H1 (cell line): ENCODE measurements around the gene PIP5K1C. TPM values are rescaled to one million over a fixed set of nuclear protein-coding genes. Genes with fewer than 3 reads are reported as not detected.
A peak's percentile ranks its signal among the peaks of the same experiment; 100 is the strongest.

Source experiments
- CTCF ChIA-PET: fragments of 300-600 bp; sonication (Branson Sonifier 250); formaldehyde crosslinking; loops from one replicate; lab custom pipeline; 2021; ENCODE audit not compliant: partially characterized antibody; lab: Charles Lee
- POLR2A ChIA-PET: fragments of 300-600 bp; sonication (Branson Sonifier 250); formaldehyde crosslinking; loops from one replicate; lab custom pipeline; 2021; ENCODE audit warnings: inconsistent platforms; ENCODE audit not compliant: partially characterized antibody; lab: Charles Lee
- DNase-seq, 2 experiments: peaks; one replicate each; pipeline versions ENCODE4 v3.0.0 to v3.0.0-alpha.2; 2010 to 2022; ENCODE audit warnings: low spot score in 2 of 2, low read depth in 1 of 2, mixed read lengths in 1 of 2
- FAIRE-seq: peaks from 2 replicates; lab custom pipeline; 2011; peaks lifted over from hg19 to GRCh38; lab: Jason Lieb, UNC
- H2AFZ ChIP-seq: 2 replicates; pipeline ENCODE4 v1.8.1; 2012; ENCODE audit warnings: low read length, inconsistent platforms
- H2AK5ac ChIP-seq: 2 replicates; pipeline ENCODE4 v1.6.1; 2013; ENCODE audit warnings: low read depth, low read length
- H2BK120ac ChIP-seq: replicated peaks from 2 replicates; pipeline ENCODE3; 2013; ENCODE audit warnings: low read depth, low read length, inconsistent platforms
- H2BK12ac ChIP-seq: 2 replicates; pipeline ENCODE4 v1.6.1; 2013; ENCODE audit warnings: low read depth, low read length
- H2BK15ac ChIP-seq: 2 replicates; pipeline ENCODE4 v1.6.1; 2013; ENCODE audit warnings: low read length
- H2BK20ac ChIP-seq: 2 replicates; pipeline ENCODE4 v1.6.1; 2013; ENCODE audit warnings: low read length
- H2BK5ac ChIP-seq: 2 replicates; pipeline ENCODE4 v1.6.1; 2013; ENCODE audit warnings: low read depth, low read length
- H3K14ac ChIP-seq: 2 replicates; pipeline ENCODE4 v1.6.1; 2013; ENCODE audit warnings: inconsistent platforms; ENCODE audit not compliant: insufficient read length
- H3K18ac ChIP-seq: 2 replicates; pipeline ENCODE4 v1.6.1; 2013; ENCODE audit warnings: low read length; ENCODE audit errors: extremely low read depth
- H3K23ac ChIP-seq: 2 replicates; pipeline ENCODE4 v1.6.1; 2013; ENCODE audit warnings: inconsistent platforms; ENCODE audit not compliant: insufficient read length
- H3K23me2 ChIP-seq: 2 replicates; pipeline ENCODE4 v1.6.1; 2013; ENCODE audit warnings: low read depth, low read length
- H3K27ac ChIP-seq: 2 replicates; pipeline ENCODE4 v1.6.1; 2011; ENCODE audit warnings: low read depth, low read length, inconsistent platforms
- H3K27me3 ChIP-seq, 4 experiments: replicated peaks in 1 of 4; 1 replicate in 1 of 4; 2 replicates in 3 of 4; pipeline versions ENCODE4 v1.6.1 to v1.8.1; 2011 to 2013; ENCODE audit warnings: low read length in 3 of 4, mild to moderate bottlenecking in 3 of 4, inconsistent platforms in 2 of 4, mixed read lengths in 2 of 4, moderate library complexity in 1 of 4; ENCODE audit not compliant: control insufficient read depth in 3 of 4, insufficient read depth in 3 of 4; ENCODE audit errors: extremely low read depth in 1 of 4
- H3K36me3 ChIP-seq, 4 experiments: 2 replicates each; pipeline versions ENCODE4 v1.6.1 to v1.8.1; 2011 to 2013; ENCODE audit warnings: mild to moderate bottlenecking in 4 of 4, low read length in 3 of 4, moderate library complexity in 2 of 4, control low read depth in 1 of 4, inconsistent platforms in 1 of 4; ENCODE audit not compliant: insufficient read depth in 4 of 4, control insufficient read depth in 2 of 4
- H3K4ac ChIP-seq: replicated peaks from 2 replicates; pipeline ENCODE3; 2013; ENCODE audit warnings: low read length, low read depth, mixed read lengths, inconsistent platforms; ENCODE audit not compliant: insufficient read length
- H3K4me1 ChIP-seq, 4 experiments: replicated peaks in 1 of 4; 1 replicate in 1 of 4; 2 replicates in 3 of 4; pipeline versions ENCODE4 v1.6.1 to v1.8.1; 2011 to 2013; ENCODE audit warnings: low read length in 3 of 4, inconsistent platforms in 2 of 4, mixed read lengths in 1 of 4; ENCODE audit not compliant: insufficient read depth in 4 of 4, control insufficient read depth in 3 of 4
- H3K4me2 ChIP-seq, 2 experiments: 2 replicates each; pipeline versions ENCODE4 v1.6.1 to v1.8.1; 2011 to 2013; ENCODE audit warnings: low read depth in 2 of 2, low read length in 2 of 2, control low read depth in 1 of 2, inconsistent platforms in 1 of 2, mild to moderate bottlenecking in 1 of 2; ENCODE audit not compliant: insufficient read depth in 1 of 2
- H3K4me3 ChIP-seq, 4 experiments: fragments of 200-600, 300-600 bp in 1 of 4; sonication (generic), shearing (Covaris generic), sonication (Bioruptor Twin) in 1 of 4; 2 replicates each; pipeline versions ENCODE4 v1.5.1 to v1.8.1; 2011 to 2016; ENCODE audit warnings: low read length in 4 of 4, low read depth in 3 of 4, control low read depth in 2 of 4, inconsistent platforms in 2 of 4, mild to moderate bottlenecking in 2 of 4, mixed read lengths in 1 of 4, moderate library complexity in 1 of 4; ENCODE audit not compliant: insufficient read depth in 2 of 4; ENCODE audit errors: extremely low read depth in 1 of 4
- H3K56ac ChIP-seq: replicated peaks from 2 replicates; pipeline ENCODE3; 2013; ENCODE audit warnings: low read depth, mild to moderate bottlenecking, mixed read lengths, low read length, inconsistent platforms; ENCODE audit not compliant: insufficient read length
- H3K79me1 ChIP-seq: 2 replicates; pipeline ENCODE4 v1.6.1; 2013; ENCODE audit warnings: low read depth, low read length, control low read depth
- H3K79me2 ChIP-seq, 2 experiments: 2 replicates each; pipeline versions ENCODE4 v1.6.1 to v1.8.1; 2012 to 2013; ENCODE audit warnings: low read length in 2 of 2, mild to moderate bottlenecking in 2 of 2, inconsistent platforms in 1 of 2; ENCODE audit not compliant: insufficient read depth in 2 of 2, control insufficient read depth in 1 of 2
- H3K9ac ChIP-seq, 4 experiments: replicated peaks in 1 of 4; 1 replicate in 1 of 4; 2 replicates in 3 of 4; pipeline versions ENCODE4 v1.6.1 to v1.8.1; 2011 to 2013; ENCODE audit warnings: low read depth in 3 of 4, low read length in 3 of 4, control low read depth in 2 of 4, mild to moderate bottlenecking in 2 of 4, moderate library complexity in 2 of 4, inconsistent platforms in 1 of 4; ENCODE audit errors: extremely low read depth in 1 of 4
- H3K9me3 ChIP-seq, 2 experiments: 2 replicates each; pipeline versions ENCODE4 v1.6.1 to v1.8.1; 2012 to 2013; ENCODE audit warnings: mild to moderate bottlenecking in 2 of 2, moderate library complexity in 2 of 2, control low read depth in 1 of 2, inconsistent platforms in 1 of 2, low read depth in 1 of 2, low read length in 1 of 2, mixed read lengths in 1 of 2; ENCODE audit not compliant: insufficient read depth in 2 of 2
- H4K20me1 ChIP-seq, 2 experiments: replicated peaks in 1 of 2; 2 replicates each; pipeline versions ENCODE3 to v1.8.1; 2011 to 2013; ENCODE audit warnings: inconsistent platforms in 2 of 2, low read length in 2 of 2, mild to moderate bottlenecking in 1 of 2; ENCODE audit not compliant: insufficient read depth in 2 of 2, control insufficient read depth in 1 of 2
- H4K5ac ChIP-seq: 2 replicates; pipeline ENCODE4 v1.6.1; 2013; ENCODE audit warnings: low read length, low read depth, mixed read lengths, inconsistent platforms; ENCODE audit not compliant: insufficient read length
- H4K8ac ChIP-seq: 2 replicates; pipeline ENCODE4 v1.8.0; 2013; ENCODE audit warnings: mild to moderate bottlenecking, moderate library complexity, low read length, inconsistent platforms; ENCODE audit not compliant: insufficient read depth; ENCODE audit errors: extremely low read depth
- H4K91ac ChIP-seq: replicated peaks from 2 replicates; pipeline ENCODE3; 2013; ENCODE audit warnings: low read length, mixed read lengths, inconsistent platforms; ENCODE audit not compliant: insufficient read length
- CTCF ChIP-seq, 3 experiments: IDR thresholded peaks; 1 replicate in 2 of 3; 2 replicates in 1 of 3; pipeline versions ENCODE4 v1.5.1 to v1.6.1; 2011; ENCODE audit warnings: low read length in 3 of 3, mild to moderate bottlenecking in 3 of 3, inconsistent platforms in 2 of 3, low read depth in 1 of 3, moderate library complexity in 1 of 3; ENCODE audit not compliant: insufficient read depth in 1 of 3; ENCODE audit errors: control extremely low read depth in 1 of 3
- RAD21 ChIP-seq, 2 experiments: IDR thresholded peaks in 1 of 2; conservative IDR thresholded peaks in 1 of 2; 2 replicates each; pipeline ENCODE4 v1.6.1; 2011; ENCODE audit warnings: low read depth in 2 of 2, low read length in 2 of 2, improper control_type of control experiment in 1 of 2, inconsistent platforms in 1 of 2, mild to moderate bottlenecking in 1 of 2, moderate library complexity in 1 of 2
- WGBS, 2 experiments: shearing (Covaris generic) in 1 of 2; methylation state at CpG; one replicate each; pipeline versions ENCODE4 v1.1.6 to v1.1.7; 2013 to 2015; ENCODE audit warnings: low lambda C conversion rate in 2 of 2, mixed read lengths in 2 of 2, inconsistent platforms in 1 of 2, low coverage in 1 of 2, missing lambda C conversion rate in 1 of 2; ENCODE audit not compliant: insufficient replicate concordance in 2 of 2, insufficient coverage in 1 of 2, insufficient read length in 1 of 2; ENCODE audit errors: extremely low coverage in 1 of 2, missing lambda C conversion rate in 1 of 2; 5-methylcytosine and 5-hydroxymethylcytosine counted together
- polyA plus RNA-seq, 7 experiments: library from polyadenylated mRNA; depleted of rRNA in 3 of 7; stranded (reverse) in 5 of 7; unstranded in 2 of 7; fragments of >200 nt in 5 of 7; fragments of 200-250 nt in 2 of 7; gene quantifications; 1 replicate in 5 of 7; 2 replicates in 1 of 7; 4 replicates in 1 of 7; pipeline versions ENCODE4 v1.2.1 to v1.2.3, GENCODE V29; 2011 to 2013; ENCODE audit warnings: missing spikeins in 2 of 7, mixed read lengths in 2 of 7
- total RNA-seq: library from RNA; stranded (reverse); fragmentation: NEBNext Ultra II Directional; extraction: Animal tissue kit (Norgen Biotek cat#: 25700); gene quantifications from 2 replicates; pipeline ENCODE4 v1.2.1, GENCODE V29; 2021
- TF ChIP-seq, protein P1 (sequence below): IDR thresholded peaks from 2 replicates; pipeline ENCODE4 v1.6.1; 2011; ENCODE audit warnings: low read length, improper control_type of control experiment

Gene PIP5K1C
- total and polyA plus RNA-seq, 2 of the 8 experiments (the other 6 are each of a cell fraction or from before 2014, with no cell fraction given), result 10.6 to 32.9 TPM

DNA sequence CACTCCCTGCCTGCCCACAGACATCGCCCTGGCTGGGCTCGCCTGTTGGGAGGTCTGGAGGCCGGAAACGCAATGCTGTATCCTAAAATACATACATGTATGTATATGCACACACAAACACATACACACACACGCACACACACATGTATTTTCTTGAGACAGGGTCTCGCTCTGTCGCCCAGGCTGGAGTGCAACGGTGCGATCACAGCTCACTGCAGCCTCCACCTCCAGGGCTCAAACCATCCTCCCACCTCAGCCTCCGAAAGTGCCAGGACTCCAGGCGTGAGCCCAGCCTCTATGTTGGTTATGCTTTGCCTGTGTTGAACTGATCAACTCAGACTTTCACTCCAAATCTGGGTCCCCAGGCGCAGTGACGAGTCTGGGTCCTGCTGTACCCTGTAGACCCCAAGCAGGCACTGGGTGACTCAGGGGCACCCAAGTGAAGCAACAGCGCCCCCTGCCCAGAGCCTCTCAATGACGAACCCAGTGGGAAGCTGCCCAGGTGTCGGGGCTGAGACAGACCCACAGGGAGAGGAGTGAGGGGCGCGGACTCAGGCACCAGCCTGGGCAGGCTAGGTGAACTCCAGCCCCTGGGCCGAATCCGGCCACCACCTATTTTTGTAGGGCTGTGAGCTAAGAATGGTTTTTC, 46.3 kb downstream of the PIP5K1C start:
- Histone ChIP-seq H3K14ac (no peak overlapping the region), H3K9ac (no peak overlapping the region), H3K4me3 (no peak overlapping the region), H2AFZ (no peak overlapping the region), H2BK12ac (no peak overlapping the region), H3K23me2 (no peaks in the 10 kb centered on the region), H3K36me3 (peaks cover 0 to 25% (median 7%) of the 10 kb centered on the region in 4 experiments; a peak in 5 of 8 replicates), H3K27me3 (no peaks in the 10 kb centered on the region), H2BK120ac (no peak overlapping the region), H3K79me2 (no peaks in the 10 kb centered on the region), H3K18ac (no peak overlapping the region), H3K27ac (no peak overlapping the region), H3K4me1 (no peaks in the 10 kb centered on the region), H4K91ac (no peak overlapping the region), H4K20me1 (peaks cover 3 to 16% of the 10 kb centered on the region in 2 experiments), H2AK5ac (no peak overlapping the region), H3K23ac (no peak overlapping the region), H4K5ac (no peak overlapping the region), H3K4me2 (no peak overlapping the region), H4K8ac (no peak overlapping the region), H2BK15ac (no peak overlapping the region), H2BK5ac (no peak overlapping the region), H2BK20ac (no peak overlapping the region), H3K56ac (no peak overlapping the region), H3K9me3 (no peaks in the 10 kb centered on the region), H3K79me1 (no peaks in the 10 kb centered on the region), H3K4ac (no peak overlapping the region)
- DNase-seq (peak in 1 of 2 experiments; percentile 57), FAIRE-seq (no peak)
- TF ChIP-seq RAD21 (IDR thresholded peaks at IDR 0.05 in 1 of 2, conservative IDR thresholded peaks at IDR 0.05 in 1 of 2; ENCODE audit: low read depth in 2 of 2, low read length in 2 of 2) (peak; percentile 28 to 41; a peak in 3 of 4 replicates), CTCF (IDR thresholded peaks at IDR 0.05; ENCODE audit: control extremely low read depth in 1 of 3, insufficient read depth in 1 of 3, low read depth in 1 of 3, low read length in 3 of 3) (peak; percentile 26 to 50 (median 38))
- TF ChIP-seq, protein P1, sequence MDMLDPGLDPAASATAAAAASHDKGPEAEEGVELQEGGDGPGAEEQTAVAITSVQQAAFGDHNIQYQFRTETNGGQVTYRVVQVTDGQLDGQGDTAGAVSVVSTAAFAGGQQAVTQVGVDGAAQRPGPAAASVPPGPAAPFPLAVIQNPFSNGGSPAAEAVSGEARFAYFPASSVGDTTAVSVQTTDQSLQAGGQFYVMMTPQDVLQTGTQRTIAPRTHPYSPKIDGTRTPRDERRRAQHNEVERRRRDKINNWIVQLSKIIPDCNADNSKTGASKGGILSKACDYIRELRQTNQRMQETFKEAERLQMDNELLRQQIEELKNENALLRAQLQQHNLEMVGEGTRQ, result no peak
- POLR2A ChIA-PET, result interaction anchor here (0.6 kb wide), 3 partner anchors 18 to 133 kb away, joined by 3 to 4 read pairs (median 4); no protein-coding TSS in a partner anchor
- 93% methylated on average over 20 of the region's 20 CpGs; no CpG with 5 or more reads in 1 of the 2 experiments for WGBS, 2 experiments
- CTCF ChIA-PET, result interaction anchor here (0.6 to 3.9 kb wide), 19 partner anchors 8 to 227 kb away, joined by 3 to 25 read pairs (median 4); partner anchors contain the start of genes MFSD12 and TEKTIP1
